Germinal center (tissue), 1 donor: ENCODE results near the gene PRKD2.

Source experiments
- DNase-seq: peaks from one replicate; pipeline ENCODE4 v3.0.0; 2012; ENCODE audit warnings: mixed read lengths, low spot score

Gene PRKD2

DNA sequence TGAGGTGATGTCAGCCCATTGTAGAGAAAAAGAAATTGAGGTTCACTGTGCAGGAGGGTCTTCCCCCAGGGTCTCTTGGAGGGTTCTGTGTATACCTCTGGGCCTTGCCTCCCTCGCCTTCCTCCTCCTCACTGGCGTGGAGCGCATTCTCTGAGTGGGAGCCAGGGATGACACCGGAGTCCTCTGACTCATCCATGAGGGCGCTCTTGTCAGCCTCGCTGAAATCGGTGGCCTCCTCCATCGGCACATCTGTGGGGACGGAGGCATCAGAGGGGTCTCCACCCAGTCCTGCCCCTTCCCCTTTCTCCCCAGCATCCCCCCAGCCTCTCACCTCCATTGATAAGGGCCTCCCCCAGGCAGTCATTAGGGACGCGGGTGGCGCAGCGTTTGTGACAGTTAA is 16.2 kb downstream of the PRKD2 start:
- no peak for DNase-seq

DNA sequence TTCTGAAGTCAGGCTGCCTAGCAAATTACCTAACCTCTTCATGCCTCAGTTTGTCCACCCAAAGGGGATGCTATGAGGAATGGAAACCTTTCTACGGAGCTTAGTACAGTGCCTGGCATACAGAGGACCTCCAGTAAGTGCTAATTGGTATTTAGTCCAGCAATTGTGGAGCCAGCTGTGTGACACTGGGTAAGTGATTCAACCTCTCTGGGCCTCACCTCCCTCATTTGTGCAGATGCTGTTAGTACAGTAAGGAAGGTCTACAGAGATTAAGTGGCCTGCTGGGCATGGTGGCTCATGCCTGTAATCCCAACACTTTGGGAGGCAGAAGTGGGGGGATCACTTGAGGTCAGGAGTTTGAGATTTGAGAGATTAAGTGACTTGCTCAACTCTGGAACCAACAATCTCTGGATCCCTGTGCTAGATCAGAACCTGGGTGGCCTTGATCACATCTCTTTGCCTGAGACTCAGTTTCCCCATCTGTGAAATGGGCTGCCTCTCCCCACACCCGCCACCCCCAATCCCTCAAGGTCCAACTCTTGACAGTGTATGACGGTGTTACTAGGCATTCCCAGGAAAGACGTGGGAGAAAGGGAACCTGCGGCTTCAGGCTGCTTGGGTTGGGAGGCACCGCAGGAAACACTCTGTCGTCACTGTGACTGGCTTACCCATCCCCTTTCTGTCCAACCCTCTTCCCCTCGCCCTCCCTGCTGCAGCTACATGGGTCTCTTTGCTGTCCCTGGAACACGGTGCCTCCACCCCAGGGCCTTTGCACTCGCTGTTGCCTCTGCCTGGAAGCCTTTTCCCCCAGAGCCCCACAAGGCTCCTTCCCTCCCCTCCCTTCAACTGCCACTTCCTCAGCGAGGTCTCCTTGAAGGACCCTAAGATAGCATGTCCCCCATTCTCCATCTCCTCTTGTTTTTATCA is 18.3 kb downstream of the PRKD2 start:
- no peak for DNase-seq

DNA sequence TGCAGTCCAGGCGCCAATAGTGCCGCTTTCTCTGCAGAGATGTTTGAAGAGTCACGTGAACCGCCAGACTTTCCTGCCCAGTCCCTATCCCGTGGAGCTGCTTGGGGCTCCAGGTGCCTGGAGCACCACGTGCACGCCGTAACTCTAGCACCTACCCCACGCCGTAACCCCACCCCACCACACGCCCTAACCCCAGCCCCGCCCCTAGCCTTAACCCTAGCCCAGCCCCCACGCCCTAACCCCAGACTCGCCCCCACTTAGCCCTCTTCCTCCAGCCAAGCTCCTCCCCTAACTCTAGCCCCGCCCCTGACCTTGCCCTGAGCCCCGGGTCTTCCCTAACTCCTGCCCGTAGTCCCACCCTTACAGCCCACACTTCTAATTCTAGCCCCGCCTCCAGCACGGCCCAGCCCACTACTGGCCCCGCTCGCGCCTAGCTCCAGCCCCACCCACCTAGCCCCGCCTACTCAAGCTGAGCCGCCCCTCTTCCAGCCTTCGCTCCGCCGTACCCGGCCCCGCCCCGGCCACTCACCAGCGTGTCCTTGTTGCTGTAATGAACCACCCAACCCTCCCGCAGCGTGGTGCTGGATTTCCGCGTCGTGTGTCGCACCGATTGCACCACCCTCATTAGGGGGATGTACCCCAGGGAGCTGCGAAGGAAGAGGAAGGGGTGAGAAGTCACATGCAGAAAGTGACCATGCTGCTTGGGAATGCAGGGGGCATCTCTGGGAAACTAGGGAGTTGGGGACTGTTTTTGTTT is 19.5 kb downstream of the PRKD2 start:
- no peak for DNase-seq

DNA sequence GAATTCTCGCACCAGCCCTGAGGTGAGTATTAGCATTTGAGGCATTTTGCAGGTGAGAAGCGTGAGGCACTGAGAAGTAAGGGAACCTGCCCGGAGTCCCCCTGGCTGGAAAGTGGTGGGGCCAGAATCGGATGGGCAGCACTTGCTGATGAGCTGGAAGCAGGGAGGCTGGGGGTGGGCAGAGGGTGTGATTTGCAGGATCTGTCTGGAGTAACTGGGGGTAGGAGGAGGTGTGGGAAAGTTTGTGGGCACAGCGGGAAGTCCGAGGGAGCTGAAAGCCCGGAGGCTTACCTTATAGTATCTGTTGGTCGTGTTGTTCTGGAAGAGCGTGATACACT is 20.1 kb downstream of the PRKD2 start:
- no peak for DNase-seq

DNA sequence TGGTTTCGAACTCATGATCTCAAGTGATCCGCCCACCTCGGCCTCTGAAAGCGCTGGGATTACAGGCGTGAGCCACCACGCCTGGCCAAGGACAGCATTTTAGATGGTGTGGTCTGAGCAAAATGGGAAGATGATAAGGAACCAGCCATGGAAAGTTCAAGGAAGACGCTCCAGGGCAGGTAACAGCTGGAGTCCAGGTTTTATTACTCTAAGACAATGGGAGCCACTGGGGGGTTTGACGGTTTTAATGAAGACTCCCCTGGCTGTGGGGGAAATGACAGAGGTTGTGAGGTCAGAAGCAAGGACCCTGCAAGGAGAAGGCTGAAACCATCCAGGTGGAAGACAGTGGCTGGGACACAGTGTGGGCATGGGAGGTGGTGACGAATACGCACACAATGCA is 20.9 kb downstream of the PRKD2 start:
- DNase-seq, result no peak

DNA sequence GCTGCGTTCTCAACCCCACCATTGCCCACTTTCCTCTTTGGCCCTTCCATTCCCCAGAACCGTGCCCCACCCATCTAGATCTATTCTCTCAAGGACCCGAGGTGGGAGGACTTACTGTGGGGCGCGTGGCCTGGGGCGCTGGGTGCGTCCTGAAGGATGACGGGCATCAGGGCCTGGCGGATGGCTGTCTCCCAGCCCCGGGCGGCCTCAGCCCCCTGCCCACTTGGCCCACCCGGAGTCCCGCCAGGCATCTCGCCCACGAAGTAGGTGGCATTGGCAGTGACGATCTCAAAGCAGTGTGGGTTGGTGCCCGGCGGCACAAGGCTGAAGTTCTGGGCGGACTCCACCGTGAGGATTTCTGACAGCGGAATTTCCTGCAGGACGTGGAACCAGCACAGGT is 23.2 kb downstream of the PRKD2 start:
- no peak for DNase-seq

DNA sequence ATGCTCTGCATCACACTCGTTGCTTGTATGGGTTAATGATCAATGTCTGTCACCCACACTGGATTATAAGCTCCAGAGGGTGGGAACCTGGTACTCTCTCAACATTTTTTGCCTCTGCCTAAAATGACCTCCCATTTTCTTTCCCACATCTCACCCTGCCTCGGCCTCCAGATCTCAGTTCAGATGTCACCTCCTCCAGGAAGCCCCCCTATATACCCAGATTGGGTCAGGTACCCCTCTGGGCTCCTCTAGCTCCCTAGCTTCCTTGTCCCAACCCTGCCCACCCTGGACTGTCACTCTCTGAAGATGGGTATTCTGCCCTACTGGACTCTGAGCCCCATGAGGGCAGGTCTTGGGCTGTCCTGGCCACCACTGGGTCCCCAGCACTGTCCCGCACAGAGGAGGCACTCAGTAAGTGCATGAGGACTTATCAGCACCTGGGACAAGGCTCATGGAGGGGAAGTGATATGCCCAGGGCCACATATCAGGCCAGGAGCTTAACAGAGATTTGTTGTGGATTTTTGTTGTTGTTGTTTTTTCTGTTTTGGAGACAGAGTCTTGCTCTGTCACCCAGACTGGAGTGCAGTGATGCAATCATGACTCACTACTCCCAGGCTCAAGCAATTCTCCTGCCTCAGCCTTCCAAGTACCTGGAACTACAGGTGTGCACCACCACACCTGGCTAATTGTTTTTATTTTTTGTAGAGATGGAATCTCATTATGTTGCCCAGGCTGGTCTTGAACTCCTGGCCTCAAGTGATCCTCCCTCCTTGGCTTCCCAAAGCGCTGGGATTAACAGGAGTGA is 23.8 kb downstream of the PRKD2 start:
- DNase-seq, result no peak

DNA sequence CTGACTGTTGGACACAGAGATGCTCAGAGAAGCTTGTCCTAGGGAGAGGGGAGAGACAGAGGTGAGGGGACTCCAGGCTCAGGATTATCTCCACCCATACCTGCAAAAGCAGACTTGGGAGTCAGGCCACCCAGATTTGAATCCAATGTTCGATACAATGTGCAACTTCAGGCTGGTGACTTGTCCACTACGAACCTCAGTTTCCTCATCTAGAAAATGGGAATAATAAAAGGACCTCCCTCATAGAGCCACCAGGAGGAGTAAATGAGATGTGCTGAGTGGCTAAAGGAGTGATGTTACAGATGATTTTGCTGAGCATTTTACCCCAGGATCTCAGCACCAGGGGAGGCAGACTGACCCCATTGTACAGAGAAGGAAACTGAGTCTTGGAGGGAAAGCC is 25.0 kb downstream of the PRKD2 start:
- DNase-seq, result peak; percentile 3

DNA sequence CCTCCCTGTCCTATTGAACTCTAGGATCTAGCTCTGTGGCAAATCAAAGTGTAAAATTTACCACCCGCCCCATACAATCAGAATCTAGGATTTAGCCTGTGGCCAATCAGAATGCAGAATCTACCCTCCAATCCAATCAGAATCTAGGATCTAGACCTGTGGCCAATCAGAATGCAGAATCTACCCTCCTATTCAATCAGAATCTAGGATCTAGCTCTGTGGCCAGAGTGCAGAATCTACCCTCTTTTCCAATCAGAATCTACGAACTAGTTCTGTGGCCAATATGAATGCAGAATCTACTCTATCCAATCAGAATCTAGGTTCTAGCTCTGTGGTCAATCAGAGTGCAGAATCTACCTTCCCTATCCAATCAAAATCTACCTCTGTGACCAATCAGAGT is 25.8 kb downstream of the PRKD2 start:
- DNase-seq, result peak; percentile 1

DNA sequence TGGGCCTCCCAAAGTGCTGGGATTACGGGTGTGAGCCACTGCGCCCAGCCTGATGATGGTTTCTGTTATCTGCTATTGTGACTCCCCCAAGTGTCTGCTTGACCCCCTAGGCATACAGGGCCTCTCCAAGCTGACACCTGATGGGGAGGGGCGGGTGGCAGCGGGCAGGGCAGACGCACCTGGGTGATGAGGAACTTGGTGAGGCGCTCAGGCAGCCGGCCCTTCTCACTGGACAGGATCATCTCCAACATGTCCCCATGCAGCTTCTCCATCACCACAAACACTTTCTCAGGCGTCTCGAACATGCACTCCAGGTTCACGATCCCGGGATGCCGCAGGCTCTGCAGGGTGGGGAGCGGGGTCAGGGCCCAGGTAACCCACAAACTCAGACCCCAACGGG is 27.6 kb downstream of the PRKD2 start:
- DNase-seq, result no peak

DNA sequence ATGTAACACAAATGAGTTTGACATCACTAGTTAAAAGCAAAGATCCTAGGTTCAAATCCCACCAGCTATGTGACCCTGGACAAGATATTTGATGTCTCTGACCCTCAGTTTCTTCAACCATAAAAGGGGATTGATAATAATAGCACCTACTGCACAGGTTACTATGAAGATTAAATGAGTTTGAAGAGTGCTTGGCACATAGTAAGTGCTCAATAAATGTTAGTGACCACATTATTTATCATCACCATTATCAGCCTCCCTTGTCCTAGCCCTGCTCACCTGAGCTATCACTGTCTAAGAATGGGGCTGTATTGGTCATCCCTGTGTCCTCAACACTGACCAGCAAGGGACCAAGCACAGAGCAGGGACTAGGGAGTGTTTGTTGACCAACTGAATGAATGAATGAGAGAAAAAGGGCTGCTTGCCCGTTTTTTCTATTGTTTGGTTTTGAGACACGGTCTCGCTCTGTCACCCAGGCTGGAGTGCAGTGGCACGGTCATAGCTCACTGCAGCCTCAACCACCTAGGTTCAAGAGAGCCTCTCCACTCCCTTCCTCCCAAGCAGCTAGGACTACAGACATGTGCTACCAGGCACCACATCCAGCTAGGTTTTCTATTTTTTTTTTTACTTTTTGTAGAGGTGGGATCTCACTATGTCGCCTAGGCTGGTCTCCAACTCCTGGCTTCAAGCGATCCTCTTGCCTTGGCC is 29.3 kb downstream of the PRKD2 start:
- no peak for DNase-seq

DNA sequence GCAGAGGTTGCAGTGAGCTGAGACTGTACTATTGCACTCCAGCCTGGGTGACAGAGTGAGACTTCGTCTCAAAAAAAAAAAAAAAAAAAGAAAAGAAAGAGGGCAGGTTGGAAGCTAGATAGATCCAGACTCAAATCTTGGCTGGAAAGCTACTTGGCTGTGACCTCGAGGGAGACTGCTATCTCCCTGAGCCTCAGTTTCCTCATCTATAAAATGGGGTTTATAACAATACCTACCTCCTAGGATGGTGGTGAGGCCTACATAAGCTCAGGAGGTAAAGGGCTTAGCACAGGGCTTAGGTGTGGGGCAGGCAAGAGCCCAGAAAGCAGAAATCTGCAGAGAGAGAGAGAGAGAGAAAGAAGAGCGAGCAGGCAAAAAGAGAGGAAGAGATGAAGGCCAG is 31.7 kb downstream of the PRKD2 start:
- no peak for DNase-seq

DNA sequence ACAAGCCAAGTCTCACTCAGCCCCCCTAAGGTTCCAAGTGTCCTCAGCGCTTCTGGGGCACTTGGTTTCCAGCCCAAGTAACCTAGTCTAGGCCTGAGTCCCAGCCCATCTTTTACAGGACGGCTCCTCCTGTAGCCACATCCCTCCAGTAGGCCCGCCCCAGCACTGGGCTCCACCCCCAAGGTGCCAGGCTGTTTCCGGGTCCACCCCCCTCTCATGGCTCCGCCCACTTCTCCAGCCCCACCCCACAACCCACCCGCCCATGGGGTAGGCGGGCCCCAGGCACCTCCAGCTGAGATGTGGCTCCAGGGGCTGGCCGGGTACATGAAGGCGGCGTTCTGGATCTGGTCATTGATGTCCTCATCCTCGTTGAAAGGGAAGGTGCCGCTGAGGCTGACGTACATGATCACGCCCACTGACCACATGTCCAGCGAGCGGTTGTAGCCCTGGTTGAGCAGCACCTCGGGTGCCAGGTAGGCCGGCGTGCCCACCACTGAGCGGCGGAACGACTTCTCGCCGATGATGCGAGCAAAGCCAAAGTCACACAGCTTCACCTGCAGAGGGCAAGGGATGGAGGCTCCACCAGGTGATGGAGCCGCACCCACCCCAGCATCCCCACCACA is 38.7 kb downstream of the PRKD2 start:
- DNase-seq, result peak; percentile 89

DNA sequence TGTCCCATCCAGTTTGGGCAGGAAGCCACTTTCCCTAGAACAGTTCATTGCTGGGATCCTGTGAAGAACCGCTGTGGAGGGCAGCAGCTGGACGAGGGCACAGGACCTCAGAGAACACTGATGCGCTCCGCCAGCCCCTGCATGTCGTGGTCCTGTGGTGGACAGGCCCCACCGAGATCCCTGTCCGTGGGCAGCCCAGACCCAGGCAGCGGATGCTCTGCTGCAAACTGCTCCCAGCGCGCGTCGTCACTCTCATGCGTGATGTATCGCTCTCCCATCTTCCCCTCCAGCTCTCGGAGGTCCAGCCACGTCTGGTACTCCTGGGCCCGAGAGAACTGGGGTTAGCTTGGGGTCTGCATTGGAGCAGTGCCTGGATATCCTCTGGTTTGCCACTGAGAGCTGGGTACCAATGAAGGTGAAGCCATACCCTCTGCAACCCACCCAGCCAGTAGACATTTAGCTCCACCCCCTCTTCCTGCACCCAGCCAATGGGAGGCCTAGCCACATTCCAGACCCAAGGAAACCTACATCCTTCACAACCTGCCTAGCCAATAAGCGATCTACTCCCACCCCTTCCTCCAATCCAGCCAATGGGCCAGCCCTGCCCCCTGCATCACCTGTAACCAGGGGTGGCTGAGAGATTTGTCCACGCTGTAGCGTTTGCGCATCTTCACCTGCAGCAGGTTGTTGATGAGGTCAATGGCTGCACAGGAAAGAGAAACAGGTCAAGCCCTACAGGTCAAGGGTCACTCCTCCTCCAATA is 42.3 kb downstream of the PRKD2 start:
- peak; percentile 11 for DNase-seq

DNA sequence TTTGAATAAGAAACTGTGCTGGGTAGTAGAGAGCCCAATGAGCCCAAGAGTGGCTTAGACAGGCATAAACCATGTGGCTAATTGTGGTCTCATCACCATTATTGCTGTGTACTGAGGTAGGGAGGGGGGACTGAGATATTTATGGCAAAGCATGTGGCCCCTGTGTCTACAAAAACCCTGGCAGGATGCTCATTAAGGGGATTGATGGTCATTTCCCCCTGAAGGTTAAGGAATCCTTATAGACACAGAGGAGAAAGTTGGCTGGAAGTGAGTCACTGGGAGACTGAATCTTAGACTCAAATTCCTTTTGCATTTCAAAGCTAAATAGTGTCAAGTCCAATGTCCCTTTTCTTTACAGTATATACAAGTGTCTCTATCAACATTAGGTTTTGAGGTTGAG is 46.1 kb downstream of the PRKD2 start:
- no peak for DNase-seq

DNA sequence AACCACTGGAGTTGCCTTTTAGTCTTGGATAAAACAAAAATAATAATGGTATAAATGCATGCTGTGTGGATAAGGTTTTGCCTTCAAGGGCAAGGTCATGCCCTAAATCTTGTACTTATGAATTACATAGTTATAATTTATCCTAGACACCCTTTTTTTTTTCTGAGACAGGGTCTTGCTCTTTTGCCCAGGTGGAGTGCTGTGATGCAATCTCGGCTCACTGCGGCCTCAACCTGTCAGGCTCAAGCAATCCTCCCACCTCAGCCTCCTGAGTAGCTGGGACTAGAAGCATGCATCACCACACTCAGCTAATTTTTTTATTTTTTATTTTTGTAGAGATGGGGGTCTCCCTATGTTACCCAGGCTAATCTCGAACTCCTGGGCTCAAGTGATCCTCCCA is 48.3 kb downstream of the PRKD2 start:
- DNase-seq, result no peak

DNA sequence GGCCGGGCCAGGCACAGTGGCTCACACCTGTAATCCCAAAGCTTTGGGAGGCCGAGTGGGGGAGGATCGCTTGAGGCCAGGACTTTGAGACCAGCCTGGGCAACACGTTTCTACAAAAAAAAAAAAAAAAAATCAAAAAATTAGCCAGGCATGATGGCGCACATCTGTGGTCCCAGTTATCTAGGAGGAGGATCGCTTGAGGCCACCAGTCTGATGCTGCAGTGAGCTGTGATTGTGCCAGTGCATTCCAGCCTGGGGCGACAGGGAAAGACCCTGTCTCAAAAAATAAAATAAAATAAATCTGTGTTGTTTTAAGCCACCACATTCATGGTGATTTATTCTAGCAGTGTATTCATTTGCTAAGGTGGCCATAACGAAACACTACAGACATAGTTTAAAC is 51.8 kb downstream of the PRKD2 start:
- DNase-seq, result no peak

DNA sequence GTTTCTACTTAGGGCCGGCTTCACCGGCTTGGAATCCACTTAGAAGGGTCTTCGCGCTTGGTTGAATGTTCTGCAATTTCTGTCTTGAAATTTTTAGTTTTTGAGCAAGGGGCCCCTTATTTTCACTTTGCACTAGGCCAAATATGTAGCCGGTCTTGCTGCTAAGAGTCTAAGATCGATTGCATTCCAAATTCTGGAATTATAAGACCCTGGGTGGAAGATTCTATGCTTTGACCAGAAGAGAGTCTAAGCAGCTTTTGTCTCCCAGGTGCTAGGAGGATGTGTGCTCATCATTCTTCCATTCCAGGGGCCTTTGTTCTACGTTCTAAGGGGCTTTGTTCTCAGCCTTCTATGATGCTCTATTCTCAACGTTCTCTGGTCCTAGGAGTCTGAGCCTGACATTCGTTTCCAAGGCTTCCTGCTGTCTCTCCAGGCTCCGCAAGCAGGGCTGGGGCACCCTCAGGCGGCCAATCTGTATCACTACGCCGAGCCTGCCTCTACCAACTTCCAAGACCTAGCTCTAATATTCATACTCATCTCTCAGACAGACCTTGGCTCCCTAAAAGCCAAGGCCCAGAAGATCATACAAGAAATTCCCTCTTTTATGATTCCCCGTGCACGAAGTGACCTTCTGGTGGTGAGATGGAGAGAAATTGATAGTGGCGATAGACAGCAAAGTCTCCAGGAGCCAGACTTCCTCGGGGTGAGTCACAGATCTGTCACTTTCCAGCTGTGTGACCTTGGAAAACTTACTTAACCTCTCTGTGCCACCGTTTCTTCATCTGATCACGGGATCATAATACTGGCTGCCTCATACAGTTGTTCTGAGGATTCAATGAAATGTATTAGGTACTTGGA is 55.0 kb downstream of the PRKD2 start:
- DNase-seq, result peak; percentile 76

DNA sequence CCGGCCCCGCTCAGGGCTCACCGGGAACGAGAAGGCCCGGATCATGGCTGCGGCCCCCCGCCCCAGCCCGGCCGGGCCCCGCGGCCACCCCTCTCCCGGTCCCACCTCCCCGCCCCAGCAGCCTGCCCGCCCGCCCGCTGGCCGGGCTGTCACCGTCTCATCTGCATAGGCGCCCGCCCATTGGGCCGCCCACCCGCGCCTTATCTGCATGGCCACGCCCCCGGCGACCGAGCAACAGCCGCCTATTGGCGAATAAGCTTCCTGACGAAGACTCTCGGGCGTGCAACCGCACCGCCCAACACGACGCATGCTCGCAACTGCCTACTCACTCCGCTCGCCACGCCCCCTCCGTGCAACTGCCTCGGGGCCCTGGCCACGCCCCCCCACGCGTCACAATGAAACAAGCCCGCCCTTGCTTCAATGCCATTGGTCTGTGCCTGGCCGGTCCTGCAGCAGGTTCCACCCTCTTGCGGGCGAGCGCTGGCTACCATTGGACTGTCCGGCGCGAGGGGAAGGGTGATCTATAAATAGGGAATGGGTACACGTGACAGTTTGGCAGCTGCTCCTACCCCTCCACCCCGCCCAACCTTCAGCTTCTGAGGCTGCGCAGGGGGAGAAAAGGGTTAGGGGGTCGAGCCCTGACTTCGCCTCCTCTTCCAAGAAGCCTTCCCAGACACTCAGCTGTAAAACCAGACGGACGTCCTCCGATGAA is 55.7 kb downstream of the PRKD2 start, which contains the start of gene DACT3:
TSS of gene DACT3 (minus strand) at position 163 of the 712 bp plus-strand sequence. CDS start at position 45, 118 bp downstream.
- peak; percentile 99 for DNase-seq
